BLaER1 treated with 17β-estradiol and CSF1 and Interleukin-3, amounts not matched to agents 10 nM and 100 nM (cell line): ENCODE measurements around the gene WASHC2C.
"Not testable (repeated sequence)": the region's sequence is repeated elsewhere in the genome, so short reads cannot be mapped to it uniquely, and the experiment has no call there.

Source experiments
- H3K27ac ChIP-seq, 11 experiments: shearing (Covaris generic); formaldehyde crosslinking; 2 replicates each; pipeline ENCODE4 v1.8.1; 2022
- H3K27me3 ChIP-seq, 11 experiments: shearing (Covaris generic); formaldehyde crosslinking; 2 replicates each; pipeline ENCODE4 v1.8.1; 2022
- H3K36me3 ChIP-seq, 11 experiments: shearing (Covaris generic); formaldehyde crosslinking; 2 replicates each; pipeline ENCODE4 v1.8.1; 2022
- H3K4me1 ChIP-seq, 10 experiments: shearing (Covaris generic); formaldehyde crosslinking; 2 replicates each; pipeline ENCODE4 v1.8.1; 2022
- H3K4me2 ChIP-seq, 11 experiments: shearing (Covaris generic); formaldehyde crosslinking; 2 replicates each; pipeline ENCODE4 v1.8.1; 2022
- H3K4me3 ChIP-seq, 10 experiments: shearing (Covaris generic); formaldehyde crosslinking; 2 replicates each; pipeline ENCODE4 v1.8.1; 2022
- H3K9ac ChIP-seq, 11 experiments: shearing (Covaris generic); formaldehyde crosslinking; 2 replicates each; pipeline ENCODE4 v1.8.1; 2022
- H3K9me3 ChIP-seq, 11 experiments: shearing (Covaris generic); formaldehyde crosslinking; replicated peaks in 1 of 11; 2 replicates each; pipeline ENCODE4 v1.8.1; 2022
- H4K20me1 ChIP-seq, 11 experiments: shearing (Covaris generic); formaldehyde crosslinking; 2 replicates each; pipeline ENCODE4 v1.8.1; 2022

The WASHC2C gene, protein sequence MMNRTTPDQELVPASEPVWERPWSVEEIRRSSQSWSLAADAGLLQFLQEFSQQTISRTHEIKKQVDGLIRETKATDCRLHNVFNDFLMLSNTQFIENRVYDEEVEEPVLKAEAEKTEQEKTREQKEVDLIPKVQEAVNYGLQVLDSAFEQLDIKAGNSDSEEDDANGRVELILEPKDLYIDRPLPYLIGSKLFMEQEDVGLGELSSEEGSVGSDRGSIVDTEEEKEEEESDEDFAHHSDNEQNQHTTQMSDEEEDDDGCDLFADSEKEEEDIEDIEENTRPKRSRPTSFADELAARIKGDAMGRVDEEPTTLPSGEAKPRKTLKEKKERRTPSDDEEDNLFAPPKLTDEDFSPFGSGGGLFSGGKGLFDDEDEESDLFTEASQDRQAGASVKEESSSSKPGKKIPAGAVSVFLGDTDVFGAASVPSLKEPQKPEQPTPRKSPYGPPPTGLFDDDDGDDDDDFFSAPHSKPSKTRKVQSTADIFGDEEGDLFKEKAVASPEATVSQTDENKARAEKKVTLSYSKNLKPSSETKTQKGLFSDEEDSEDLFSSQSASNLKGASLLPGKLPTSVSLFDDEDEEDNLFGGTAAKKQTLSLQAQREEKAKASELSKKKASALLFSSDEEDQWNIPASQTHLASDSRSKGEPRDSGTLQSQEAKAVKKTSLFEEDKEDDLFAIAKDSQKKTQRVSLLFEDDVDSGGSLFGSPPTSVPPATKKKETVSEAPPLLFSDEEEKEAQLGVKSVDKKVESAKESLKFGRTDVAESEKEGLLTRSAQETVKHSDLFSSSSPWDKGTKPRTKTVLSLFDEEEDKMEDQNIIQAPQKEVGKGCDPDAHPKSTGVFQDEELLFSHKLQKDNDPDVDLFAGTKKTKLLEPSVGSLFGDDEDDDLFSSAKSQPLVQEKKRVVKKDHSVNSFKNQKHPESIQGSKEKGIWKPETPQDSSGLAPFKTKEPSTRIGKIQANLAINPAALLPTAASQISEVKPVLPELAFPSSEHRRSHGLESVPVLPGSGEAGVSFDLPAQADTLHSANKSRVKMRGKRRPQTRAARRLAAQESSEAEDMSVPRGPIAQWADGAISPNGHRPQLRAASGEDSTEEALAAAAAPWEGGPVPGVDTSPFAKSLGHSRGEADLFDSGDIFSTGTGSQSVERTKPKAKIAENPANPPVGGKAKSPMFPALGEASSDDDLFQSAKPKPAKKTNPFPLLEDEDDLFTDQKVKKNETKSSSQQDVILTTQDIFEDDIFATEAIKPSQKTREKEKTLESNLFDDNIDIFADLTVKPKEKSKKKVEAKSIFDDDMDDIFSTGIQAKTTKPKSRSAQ (N-terminal part only)

DNA sequence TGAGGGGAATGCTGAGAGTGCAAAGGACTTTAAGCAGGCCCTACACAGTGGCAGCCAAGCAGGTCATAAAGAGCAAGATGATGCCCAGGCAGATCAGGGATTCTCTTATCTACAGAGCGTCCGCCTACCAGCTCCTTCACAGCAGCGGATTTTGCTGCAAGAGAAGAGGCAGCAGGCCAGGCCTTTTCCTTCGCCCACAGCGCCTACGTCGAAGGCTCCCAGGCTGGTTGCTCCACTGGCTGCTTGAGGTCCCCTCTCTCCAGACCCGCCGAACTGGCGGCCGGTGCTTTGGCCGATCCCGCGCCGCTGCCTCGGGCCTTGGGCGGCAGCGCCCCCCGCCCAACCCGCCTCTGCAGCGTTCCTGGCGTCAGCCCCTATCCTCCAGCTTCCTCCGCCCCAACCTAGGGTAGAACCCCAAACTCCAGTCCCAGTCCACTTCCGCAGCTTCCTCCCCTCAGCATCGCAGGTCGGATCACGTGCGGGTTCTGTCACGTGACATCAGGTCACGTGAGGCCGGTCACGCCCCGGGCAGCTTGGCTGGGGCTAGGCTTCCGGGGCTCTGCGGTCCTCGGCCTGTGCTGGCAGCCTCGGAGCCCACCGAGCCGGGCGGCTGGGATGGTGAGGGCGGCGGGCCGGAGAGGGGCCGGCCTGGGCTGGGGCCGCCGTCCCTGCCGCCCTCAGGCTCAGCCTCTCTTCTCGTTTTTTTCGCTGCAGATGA lies at the start of gene WASHC2C:
WASHC2C (plus strand) TSS at position 564 of the 718 bp plus-strand sequence; CDS start at position 616, 52 bp downstream.
- not testable (repeated sequence) for H3K36me3 ChIP-seq, H3K9me3 ChIP-seq, H3K27me3 ChIP-seq, H4K20me1 ChIP-seq
- Histone ChIP-seq H3K4me1 (peaks cover 0 to 17% (median 4%) of the 10 kb centered on the region in 10 experiments; a peak in 10 of 20 replicates), H3K4me2 (peak within 1 kb of the TSS; percentile 62 to 80 (median 69)), H3K4me3 (peak within 1 kb of the TSS; percentile 63 to 78 (median 72)), H3K27ac (peak within 1 kb of the TSS; percentile 71 to 87 (median 77)), H3K9ac (peak within 1 kb of the TSS; percentile 78 to 91 (median 84))

DNA sequence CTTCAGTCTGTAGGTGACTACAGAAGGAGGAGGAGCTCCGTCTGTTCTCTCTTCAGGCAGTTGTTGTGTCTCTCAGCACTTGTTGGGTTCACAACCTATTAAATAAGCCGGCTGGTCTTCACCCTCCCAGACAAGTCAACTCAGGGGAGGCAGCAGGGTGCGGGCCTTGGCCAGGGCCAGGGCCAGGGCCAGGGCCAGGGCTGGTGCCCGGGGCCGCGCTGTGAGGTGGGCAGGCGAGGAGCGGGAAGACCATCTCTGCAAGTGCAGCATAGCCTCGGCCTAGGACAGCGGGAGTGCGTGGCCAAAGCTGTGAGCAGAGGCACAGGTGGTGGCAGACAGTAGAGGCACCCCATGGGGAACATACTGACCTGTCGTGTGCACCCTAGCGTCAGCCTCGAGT lies 48.6 kb upstream of the WASHC2C start:
- not testable (repeated sequence) for H3K9ac ChIP-seq, H4K20me1 ChIP-seq, H3K27ac ChIP-seq, H3K36me3 ChIP-seq, H3K4me1 ChIP-seq, H3K4me2 ChIP-seq, H3K27me3 ChIP-seq, H3K4me3 ChIP-seq, H3K9me3 ChIP-seq

DNA sequence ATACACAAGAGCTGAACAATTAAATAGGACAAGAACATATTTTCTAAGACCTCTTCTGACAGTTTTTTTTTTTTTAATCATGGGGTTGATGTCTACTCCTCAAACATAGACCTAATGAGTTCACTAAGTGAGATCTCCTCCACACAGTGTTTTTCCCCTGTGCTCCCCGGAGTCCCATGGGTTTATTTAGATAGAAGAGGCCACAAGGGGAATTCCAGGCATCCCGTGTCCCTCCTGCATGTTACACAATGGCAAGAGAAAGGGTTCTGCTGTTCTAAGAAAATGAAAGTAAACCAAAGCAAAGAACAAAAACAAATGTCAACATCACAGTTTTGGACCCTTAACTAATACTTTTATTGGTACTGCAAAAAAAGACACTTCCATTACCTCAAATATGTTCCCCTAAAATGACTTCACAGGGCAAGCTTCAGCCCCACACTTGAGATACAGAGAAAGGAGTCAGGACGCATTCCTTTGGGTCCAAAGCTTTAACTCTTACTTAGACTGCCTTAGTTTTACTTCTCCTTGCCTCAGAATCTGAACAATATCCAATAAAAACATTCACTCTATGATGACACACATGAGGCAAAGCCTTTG lies 16.8 kb upstream of the WASHC2C start:
- Histone ChIP-seq H3K27ac (peak overlapping the region in 7 of 11 experiments; percentile 25 to 62 (median 52); a peak in 11 of 22 replicates), H3K4me2 (peak overlapping the region in 4 of 11 experiments; percentile 12 to 61 (median 34); a peak in 6 of 22 replicates)
- H3K4me3 ChIP-seq, H3K27me3 ChIP-seq, H3K9ac ChIP-seq, H3K36me3 ChIP-seq, H3K9me3 ChIP-seq, H3K4me1 ChIP-seq, H4K20me1 ChIP-seq: not testable (repeated sequence)

DNA sequence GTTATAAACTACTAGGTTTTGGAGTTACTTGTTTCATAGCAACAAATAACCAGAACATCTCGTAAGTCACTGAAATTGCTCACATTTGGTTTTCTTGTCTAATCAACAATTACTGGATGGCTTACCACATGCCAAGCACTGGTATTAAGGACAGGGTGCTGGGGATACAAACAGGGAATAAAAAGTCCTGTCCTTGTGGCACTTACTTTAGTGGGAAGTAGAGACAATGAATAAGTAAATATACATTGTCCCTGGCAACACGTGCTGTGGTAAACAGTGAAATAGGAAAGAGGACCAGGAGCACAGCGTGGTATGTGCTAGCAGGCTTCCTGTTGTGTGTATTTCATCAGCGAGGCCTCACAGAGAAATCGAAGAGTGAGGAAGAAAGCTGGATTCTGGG lies 15.8 kb upstream of the WASHC2C start:
- H3K9me3 ChIP-seq, H3K36me3 ChIP-seq, H3K27me3 ChIP-seq, H3K9ac ChIP-seq, H4K20me1 ChIP-seq, H3K4me1 ChIP-seq, H3K4me3 ChIP-seq: not testable (repeated sequence)
- Histone ChIP-seq H3K4me2 (peak overlapping the region in 1 of 11 experiments; percentile 61; a peak in 2 of 22 replicates), H3K27ac (peak overlapping the region in 5 of 11 experiments; percentile 25 to 59 (median 41); a peak in 6 of 22 replicates)

DNA sequence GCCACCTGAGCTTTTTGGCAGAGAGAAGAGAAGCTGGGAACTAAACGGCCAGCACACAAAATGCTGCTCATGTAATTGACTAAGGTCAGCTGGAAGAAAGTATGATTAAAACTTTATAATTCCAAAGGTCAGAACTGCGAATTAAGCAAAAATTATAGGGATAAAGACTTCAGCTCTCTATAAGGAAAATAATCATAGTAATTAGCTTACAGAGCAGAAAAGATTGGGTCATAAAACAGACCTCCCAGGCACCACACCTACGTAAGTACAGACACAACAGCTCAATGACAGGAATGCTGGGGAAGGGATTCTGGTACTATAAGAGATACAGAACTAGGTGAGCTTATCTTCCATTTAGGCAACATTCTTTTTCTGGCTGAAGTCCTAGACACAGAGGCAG lies 10.0 kb upstream of the WASHC2C start:
- H3K4me3 ChIP-seq, H3K4me2 ChIP-seq, H3K36me3 ChIP-seq, H3K9ac ChIP-seq, H4K20me1 ChIP-seq, H3K9me3 ChIP-seq, H3K4me1 ChIP-seq, H3K27me3 ChIP-seq, H3K27ac ChIP-seq: not testable (repeated sequence)

DNA sequence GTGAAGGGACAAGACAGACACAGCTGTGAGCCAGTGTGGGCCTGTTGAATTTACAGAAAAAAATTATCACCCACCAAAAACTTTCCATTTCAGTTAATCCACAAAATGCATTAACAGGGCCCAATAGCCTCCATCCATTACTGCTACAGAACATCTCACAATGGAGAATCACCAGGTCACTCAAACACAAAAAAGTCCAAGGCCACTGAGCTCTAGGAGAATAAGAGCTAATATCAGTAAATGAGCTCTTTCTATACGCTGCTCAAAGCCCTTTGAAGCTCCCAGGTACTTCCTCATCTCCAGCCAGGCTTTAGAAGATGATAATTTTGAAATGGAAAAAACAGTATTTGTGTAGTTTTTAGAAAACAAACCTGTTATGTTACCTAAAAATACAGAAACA lies 9.4 kb upstream of the WASHC2C start:
- H3K9ac ChIP-seq, H3K4me2 ChIP-seq, H3K27ac ChIP-seq, H3K27me3 ChIP-seq, H4K20me1 ChIP-seq, H3K9me3 ChIP-seq, H3K4me3 ChIP-seq, H3K4me1 ChIP-seq, H3K36me3 ChIP-seq: not testable (repeated sequence)

DNA sequence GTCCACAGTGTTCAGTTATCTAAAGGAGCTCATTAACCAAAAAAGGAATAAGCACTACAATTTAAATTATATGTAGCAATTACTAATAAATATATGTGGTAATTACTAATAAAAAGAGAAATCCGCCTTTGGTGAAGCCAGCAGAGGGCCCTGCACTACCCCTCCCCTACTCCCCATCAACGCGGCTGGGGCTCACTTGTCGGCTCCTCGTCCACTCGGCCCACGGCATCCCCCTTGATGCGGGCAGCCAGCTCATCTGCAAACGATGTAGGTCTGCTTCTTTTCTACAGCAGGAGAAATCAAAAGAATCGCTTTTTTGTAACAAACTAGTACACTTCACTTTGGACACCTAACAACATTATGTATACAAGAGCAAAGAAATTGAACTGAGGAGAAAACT lies 5.6 kb upstream of the WASHC2C start:
- not testable (repeated sequence) for H3K9ac ChIP-seq, H3K4me3 ChIP-seq, H3K4me2 ChIP-seq, H3K27me3 ChIP-seq, H4K20me1 ChIP-seq, H3K9me3 ChIP-seq, H3K27ac ChIP-seq, H3K4me1 ChIP-seq, H3K36me3 ChIP-seq

DNA sequence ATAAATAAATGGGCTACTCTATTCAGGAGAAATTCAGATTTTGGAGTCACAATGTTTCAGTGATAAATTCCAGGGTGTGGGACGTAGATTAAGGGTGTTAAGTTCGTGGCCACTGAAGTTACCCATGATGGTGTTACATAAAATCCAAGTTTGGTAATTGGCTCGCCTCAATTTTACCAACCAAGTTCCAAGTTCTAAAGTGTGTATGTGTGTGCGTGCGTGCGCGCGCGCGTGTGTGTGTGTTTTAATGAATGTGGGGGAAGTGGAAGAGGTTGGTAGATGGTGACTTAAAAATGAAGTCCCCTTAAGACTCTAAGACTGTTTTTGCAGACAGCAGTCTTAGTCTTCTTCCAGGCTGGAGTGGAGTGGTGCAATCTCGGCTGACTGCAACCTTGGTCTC lies 3.2 kb upstream of the WASHC2C start:
- H4K20me1 ChIP-seq, H3K4me3 ChIP-seq, H3K27ac ChIP-seq, H3K27me3 ChIP-seq, H3K4me2 ChIP-seq, H3K9me3 ChIP-seq, H3K36me3 ChIP-seq, H3K9ac ChIP-seq: not testable (repeated sequence)
- peaks cover 0 to 12% (median 2%) of the 10 kb centered on the region in 10 experiments; a peak in 9 of 20 replicates for H3K4me1 ChIP-seq

DNA sequence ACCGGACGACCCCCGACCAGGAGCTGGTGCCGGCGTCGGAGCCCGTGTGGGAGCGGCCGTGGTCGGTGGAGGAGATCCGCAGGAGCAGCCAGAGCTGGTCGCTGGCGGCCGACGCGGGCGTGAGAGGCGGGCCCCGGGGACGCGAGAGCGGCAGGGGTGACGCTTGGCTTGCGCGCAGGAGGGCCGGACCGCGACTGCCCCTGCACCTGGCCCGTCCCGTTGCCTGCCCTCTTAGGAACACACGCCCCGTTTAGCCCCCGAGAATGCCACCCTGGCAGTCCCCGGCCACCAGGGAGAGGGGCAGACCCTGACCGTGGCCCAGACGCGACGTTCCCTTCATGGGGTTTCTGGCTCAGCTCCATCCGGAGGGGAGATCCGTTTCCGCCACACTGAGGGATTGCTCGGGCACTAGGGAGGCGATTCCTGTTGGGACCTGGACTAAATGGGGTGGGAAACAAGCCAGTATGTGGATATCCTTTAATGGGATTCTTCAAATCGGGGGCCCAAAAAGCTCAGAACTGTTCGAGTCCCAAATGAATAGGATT lies 427 bp downstream of the WASHC2C start:
- Histone ChIP-seq H3K9ac (peak overlapping the region; percentile 78 to 91 (median 84)), H3K4me3 (peak overlapping the region; percentile 63 to 78 (median 72)), H3K4me1 (peaks cover 0 to 17% (median 4%) of the 10 kb centered on the region in 10 experiments; a peak in 10 of 20 replicates), H3K4me2 (peak overlapping the region; percentile 62 to 80 (median 69)), H3K27ac (peak overlapping the region; percentile 71 to 87 (median 77))
- not testable (repeated sequence) for H3K36me3 ChIP-seq, H3K9me3 ChIP-seq, H4K20me1 ChIP-seq, H3K27me3 ChIP-seq

DNA sequence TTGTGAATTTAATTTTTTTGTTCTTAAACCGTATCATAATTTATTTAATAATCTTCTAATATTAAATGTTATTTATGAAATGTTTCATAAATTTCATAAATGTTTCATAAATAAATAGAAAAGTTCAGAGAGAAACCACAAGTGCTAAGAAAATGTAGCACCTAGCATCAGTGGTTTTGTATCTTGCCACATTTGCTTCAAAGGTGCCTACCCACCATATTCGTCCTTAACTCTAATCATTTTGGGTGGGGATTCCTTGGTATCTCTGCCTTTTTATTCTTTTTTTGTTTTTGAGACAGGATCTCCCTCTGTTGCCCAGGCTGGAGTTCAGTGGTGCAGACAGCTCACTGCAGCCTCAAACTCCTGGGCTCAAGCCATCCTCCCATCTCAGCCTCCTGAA lies 7.4 kb downstream of the WASHC2C start:
- not testable (repeated sequence) for H3K4me1 ChIP-seq, H3K27me3 ChIP-seq, H3K4me3 ChIP-seq, H3K4me2 ChIP-seq, H3K9ac ChIP-seq, H3K27ac ChIP-seq, H4K20me1 ChIP-seq, H3K9me3 ChIP-seq
- H3K36me3 ChIP-seq = peaks cover 0 to 45% (median 10%) of the 10 kb centered on the region in 11 experiments; a peak in 10 of 22 replicates

DNA sequence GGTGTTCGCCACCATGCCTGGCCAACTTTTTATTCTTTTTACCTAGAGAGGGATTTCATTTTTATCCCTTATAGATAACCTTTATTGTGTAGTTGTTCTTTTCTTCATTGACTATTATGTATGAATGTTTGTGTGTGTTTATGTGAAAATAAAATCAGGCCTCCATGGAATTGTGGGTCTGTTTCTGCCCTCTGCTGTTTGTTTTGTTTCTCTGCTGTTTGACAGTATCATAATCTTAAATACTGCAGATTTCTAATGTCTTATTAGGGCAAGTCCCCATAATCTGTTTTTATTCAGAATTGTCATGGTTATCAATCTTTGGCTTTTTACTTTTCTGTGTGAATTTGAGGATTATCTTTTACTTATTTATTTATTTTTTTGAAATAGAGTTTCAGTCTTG lies 7.8 kb downstream of the WASHC2C start:
- H3K4me2 ChIP-seq, H3K9ac ChIP-seq, H3K27me3 ChIP-seq, H3K27ac ChIP-seq, H3K9me3 ChIP-seq, H3K4me3 ChIP-seq, H4K20me1 ChIP-seq, H3K4me1 ChIP-seq: not testable (repeated sequence)
- H3K36me3 ChIP-seq = peaks cover 0 to 45% (median 10%) of the 10 kb centered on the region in 11 experiments; a peak in 10 of 22 replicates

DNA sequence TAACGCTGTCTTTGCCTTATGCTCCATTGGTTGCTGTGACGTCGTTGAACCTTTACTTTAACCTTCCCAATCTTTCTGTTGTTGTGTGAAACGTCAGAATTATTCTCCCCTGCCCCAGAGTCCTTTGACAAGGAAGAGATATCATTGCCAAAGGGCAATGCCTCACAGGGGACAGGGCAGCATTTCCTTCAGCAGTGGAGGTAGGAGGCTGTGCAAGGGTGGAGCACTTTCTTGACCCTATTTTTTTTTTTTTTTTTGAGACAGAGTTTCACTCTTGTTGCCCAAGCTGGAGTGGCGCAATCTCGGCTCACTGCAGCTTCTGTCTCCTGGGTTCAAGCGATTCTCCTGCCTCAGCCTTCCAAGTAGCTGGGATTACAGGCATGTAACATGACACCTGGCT lies 14.5 kb downstream of the WASHC2C start:
- H3K4me3 ChIP-seq, H3K4me2 ChIP-seq, H3K27me3 ChIP-seq, H4K20me1 ChIP-seq, H3K4me1 ChIP-seq, H3K9ac ChIP-seq, H3K27ac ChIP-seq, H3K9me3 ChIP-seq: not testable (repeated sequence)
- H3K36me3 ChIP-seq = peaks cover 0 to 30% (median 2%) of the 10 kb centered on the region in 11 experiments; a peak in 8 of 22 replicates
